ENCODE measurements around the gene MT1A.
"Not testable (repeated sequence)": the region's sequence is repeated elsewhere in the genome, so short reads cannot be mapped to it uniquely, and the experiment has no call there.

MT1A gene

GRCh38 chr16:56658327-56658875, 19.9 kb downstream of the MT1A start:
- no peak for DNase-seq

- DNase-seq: no peak
Observed at GRCh38 chr16:56662357-56663354, 24.2 kb downstream of the MT1A start.

GRCh38 chr16:56664506-56664905, 26.0 kb downstream of the MT1A start:
- no peak for DNase-seq

- not testable (repeated sequence) for DNase-seq
Observed at GRCh38 chr16:56665286-56666261, 27.1 kb downstream of the MT1A start.

GRCh38 chr16:56667581-56668571, 29.4 kb downstream of the MT1A start, which contains the start of gene MT1G:
Gene MT1G, minus strand, starts transcription at chr16:56668065. Its CDS starts 72 bp downstream, at chr16:56667993.
- no peak for DNase-seq

GRCh38 chr16:56669005-56669839, 30.8 kb downstream of the MT1A start, which contains the start of gene MT1H:
Gene MT1H, plus strand, starts transcription at chr16:56669814. Its CDS starts 71 bp downstream, at chr16:56669885.
- DNase-seq: no peak

- no peak for DNase-seq
Observed at GRCh38 chr16:56669840-56670619, 31.6 kb downstream of the MT1A start.

- no peak for DNase-seq
Observed at GRCh38 chr16:56670620-56670934, 32.1 kb downstream of the MT1A start.

GRCh38 chr16:56671691-56672090, 33.2 kb downstream of the MT1A start:
- not testable (repeated sequence) for DNase-seq

GRCh38 chr16:56672171-56672570, 33.7 kb downstream of the MT1A start:
- DNase-seq: not testable (repeated sequence)

GRCh38 chr16:56672761-56673536, 34.5 kb downstream of the MT1A start:
- no peak for DNase-seq

- no peak for DNase-seq
Observed at GRCh38 chr16:56673921-56674320, 35.5 kb downstream of the MT1A start.

- not testable (repeated sequence) for DNase-seq
Observed at GRCh38 chr16:56674570-56674969, 36.1 kb downstream of the MT1A start.

GRCh38 chr16:56675685-56676210, 37.3 kb downstream of the MT1A start:
- DNase-seq: no peak

- DNase-seq: no peak
Observed at GRCh38 chr16:56677474-56677873, 39.0 kb downstream of the MT1A start.

GRCh38 chr16:56679078-56679730, 40.7 kb downstream of the MT1A start:
- no peak for DNase-seq

GRCh38 chr16:56679818-56680217, 41.4 kb downstream of the MT1A start:
- DNase-seq: no peak

All from NCI-H1092 (cell line).